Activated CD8-positive, alpha-beta memory T cell treated with anti-CD3 and anti-CD28 coated beads, Interleukin-2, amount 10 ng/mL, durations not matched to agents 7 days and 5 days (primary cell): Measurements from ENCODE around the gene ZMYND8. TPM values are rescaled to one million over a fixed set of nuclear protein-coding genes. Genes with fewer than 3 reads are reported as not detected.

Experiments used
- ATAC-seq: fragments of 150-1000 bp; cut with Tn5 transposase; one replicate; pipeline ENCODE4 v1.10.0; 2021; ENCODE audit warnings: moderate library complexity
- CTCF ChIA-PET: fragments of 350-600 bp; sonication (Branson Sonifier 250); formaldehyde crosslinking; loops from one replicate; lab custom pipeline; 2021; ENCODE audit warnings: antibody characterized with exemption; lab: Charles Lee
- DNase-seq: peaks from one replicate; pipeline ENCODE4 v3.0.0-alpha.2; 2020
- H3K27ac Mint-ChIP-seq: one replicate; pipeline ENCODE4 v1.8.0; 2021; ENCODE audit warnings: mild to moderate bottlenecking, mixed read lengths
- H3K27me3 Mint-ChIP-seq: one replicate; pipeline ENCODE4 v1.8.0; 2021; ENCODE audit warnings: mixed read lengths
- H3K36me3 Mint-ChIP-seq: one replicate; pipeline ENCODE4 v1.8.0; 2021; ENCODE audit warnings: mild to moderate bottlenecking, mixed read lengths
- H3K4me1 Mint-ChIP-seq: one replicate; pipeline ENCODE4 v1.8.0; 2021; ENCODE audit warnings: mixed read lengths
- H3K4me3 Mint-ChIP-seq: one replicate; pipeline ENCODE4 v1.8.0; 2021; ENCODE audit warnings: mild to moderate bottlenecking, moderate library complexity, mixed read lengths
- H3K9me3 Mint-ChIP-seq: one replicate; pipeline ENCODE4 v1.8.0; 2022; ENCODE audit warnings: low read depth, mixed read lengths
- microRNA-seq: library from miRNA; unstranded; fragments of <30 nt; microRNA quantifications from one replicate; pipeline ENCODE4 v1.2.0, GENCODE V29; 2022
- total RNA-seq, 2 experiments: library from RNA; stranded (reverse); gene quantifications; one replicate each; pipeline ENCODE4 v1.2.3, GENCODE V29; 2021

Gene ZMYND8
- total RNA-seq, 2 experiments from 2014 or later, result 39.4 to 45.2 TPM

DNA sequence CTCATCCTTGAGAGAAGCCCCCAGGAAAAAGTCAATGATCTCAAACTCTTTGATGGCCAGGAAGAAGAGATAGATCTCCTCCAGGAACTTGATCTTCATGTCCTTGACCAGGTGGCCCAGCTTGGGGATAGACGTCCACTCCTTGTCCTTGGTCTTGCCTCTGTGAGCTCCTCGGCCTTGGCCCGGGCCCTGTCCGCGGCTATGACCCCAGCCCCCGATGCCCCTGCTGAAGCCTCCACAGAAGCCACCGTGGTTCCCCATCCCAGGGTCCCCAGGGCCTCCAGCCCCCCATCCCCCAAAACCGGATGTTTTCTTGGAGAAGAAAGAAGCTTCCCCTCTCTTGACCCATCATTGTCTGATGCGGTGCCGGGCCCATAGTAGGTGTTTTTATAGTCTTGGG is 195.1 kb downstream of the ZMYND8 start:
- peaks cover 1% of the 10 kb centered on the region for H3K27me3 Mint-ChIP-seq
- no peak overlapping the region for H3K27ac Mint-ChIP-seq
- no peaks in the 10 kb centered on the region for H3K36me3 Mint-ChIP-seq
- no peak for ATAC-seq
- no peak for DNase-seq
- H3K4me1 Mint-ChIP-seq, result no peaks in the 10 kb centered on the region
- H3K9me3 Mint-ChIP-seq, result no peaks in the 10 kb centered on the region
- H3K4me3 Mint-ChIP-seq, result no peak overlapping the region
- CTCF ChIA-PET, result no interaction called here

- Mint-ChIP-seq H3K27me3 (no peaks in the 10 kb centered on the region), H3K27ac (no peak overlapping the region), H3K36me3 (no peaks in the 10 kb centered on the region), H3K4me3 (no peak overlapping the region), H3K4me1 (no peaks in the 10 kb centered on the region), H3K9me3 (no peaks in the 10 kb centered on the region)
- CTCF ChIA-PET, result no interaction called here
- DNase-seq (no peak), ATAC-seq (no peak)
These were observed 195.5 kb downstream of the ZMYND8 start for GRCh38 chr20:47160992-47161391.

DNA sequence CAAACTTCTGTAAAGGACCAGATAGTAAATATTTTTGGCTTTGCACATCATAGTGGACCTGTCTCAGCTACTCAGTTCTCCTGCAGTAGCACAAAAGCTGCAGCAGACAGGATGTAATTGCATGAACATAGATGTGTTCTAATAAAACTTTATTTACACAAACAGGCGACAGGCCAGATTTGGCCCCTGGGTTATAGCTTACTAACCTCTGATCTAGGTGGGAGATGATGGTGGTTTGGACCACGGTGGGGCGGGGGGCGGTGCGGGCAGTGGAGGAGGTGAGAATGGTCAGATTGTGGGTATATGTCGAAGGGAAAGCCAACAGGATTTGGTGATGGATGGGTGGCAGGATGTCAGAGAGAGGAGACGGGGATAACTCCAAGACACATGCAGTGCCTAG is 196.3 kb downstream of the ZMYND8 start:
- DNase-seq, result no peak
- CTCF ChIA-PET, result no interaction called here
- no peak overlapping the region for H3K4me3 Mint-ChIP-seq
- H3K4me1 Mint-ChIP-seq, result no peaks in the 10 kb centered on the region
- H3K27me3 Mint-ChIP-seq, result no peaks in the 10 kb centered on the region
- no peak for ATAC-seq
- no peaks in the 10 kb centered on the region for H3K9me3 Mint-ChIP-seq
- no peak overlapping the region for H3K27ac Mint-ChIP-seq
- H3K36me3 Mint-ChIP-seq, result no peaks in the 10 kb centered on the region

Small RNA genes within 50 kb of the gene (microRNA-seq; reads per million reads assigned to microRNA genes)
- gene MIR3616, result not detected

Other genes starting within 250 kb of the ZMYND8 start
- gene NCOA3, start 145.2 kb upstream of the ZMYND8 start, total RNA-seq, result 10 to 100 TPM; 74.9 to 75.8 TPM